Myocyte (in vitro differentiated cells): ENCODE measurements around the gene ZNF343. TPM values are rescaled to one million over a fixed set of nuclear protein-coding genes. Genes with fewer than 3 reads are reported as not detected.

Source experiments
- DNase-seq: peaks from one replicate; pipeline ENCODE4 v3.0.0-alpha.2; 2012; ENCODE audit warnings: low read depth
- total RNA-seq: library from RNA; depleted of rRNA; stranded (reverse); fragments of >200 nt; gene quantifications from 2 replicates; pipeline ENCODE4 v1.2.3, GENCODE V29; 2014

The ZNF343 gene
- total RNA-seq, 1 donor from 2014 or later, result 11.7 TPM

GRCh38 chr20:2473516-2473915 is 35.2 kb downstream of the ZNF343 start:
- DNase-seq, result peak; percentile 41

GRCh38 chr20:2470423-2471193 is 38.1 kb downstream of the ZNF343 start, which contains the start of gene SNRPB:
Gene SNRPB, minus strand, starts transcription at chr20:2470789. Its CDS starts 99 bp downstream, at chr20:2470690.
- DNase-seq, result peak; percentile 98

- DNase-seq, result peak; percentile 51
Observed at GRCh38 chr20:2469991-2470422, 38.7 kb downstream of the ZNF343 start.

GRCh38 chr20:2468581-2469407 is 39.9 kb downstream of the ZNF343 start:
- no peak for DNase-seq

GRCh38 chr20:2467412-2467811 is 41.3 kb downstream of the ZNF343 start:
- no peak for DNase-seq

GRCh38 chr20:2465100-2465499 is 43.6 kb downstream of the ZNF343 start:
- DNase-seq, result no peak

- no peak for DNase-seq
Observed at GRCh38 chr20:2463616-2464365, 44.9 kb downstream of the ZNF343 start.

- no peak for DNase-seq
Observed at GRCh38 chr20:2462484-2462883, 46.2 kb downstream of the ZNF343 start.

- no peak for DNase-seq
Observed at GRCh38 chr20:2460752-2461424, 47.8 kb downstream of the ZNF343 start.

- DNase-seq, result no peak
Observed at GRCh38 chr20:2459981-2460751, 48.5 kb downstream of the ZNF343 start.

GRCh38 chr20:2458919-2459499 is 49.7 kb downstream of the ZNF343 start:
- no peak for DNase-seq

- peak; percentile 3 for DNase-seq
Observed at GRCh38 chr20:2455771-2456497, 52.8 kb downstream of the ZNF343 start.

- DNase-seq, result no peak
Observed at GRCh38 chr20:2453792-2454191, 54.9 kb downstream of the ZNF343 start.

GRCh38 chr20:2451939-2452732 is 56.6 kb downstream of the ZNF343 start:
- DNase-seq, result peak; percentile 76

- peak; percentile 36 for DNase-seq
Observed at GRCh38 chr20:2451422-2451821, 57.3 kb downstream of the ZNF343 start.

- no peak for DNase-seq
Observed at GRCh38 chr20:2449386-2449785, 59.3 kb downstream of the ZNF343 start.

GRCh38 chr20:2446845-2447244 is 61.9 kb downstream of the ZNF343 start:
- no peak for DNase-seq
